Measurements from ENCODE around the gene ME3.
"Not testable (repeated sequence)": the region's sequence is repeated elsewhere in the genome, so short reads cannot be mapped to it uniquely, and the experiment has no call there.

The ME3 gene

GRCh38 chr11:86663761-86664160 is 8.7 kb downstream of the ME3 start:
- DNase-seq (ENCODE audit: low spot score) = no peak

- no peak for DNase-seq (ENCODE audit: low spot score)
Observed at GRCh38 chr11:86663291-86663690, 9.1 kb downstream of the ME3 start.

GRCh38 chr11:86660736-86661135 is 11.7 kb downstream of the ME3 start:
- DNase-seq (ENCODE audit: low spot score) = no peak

DNA sequence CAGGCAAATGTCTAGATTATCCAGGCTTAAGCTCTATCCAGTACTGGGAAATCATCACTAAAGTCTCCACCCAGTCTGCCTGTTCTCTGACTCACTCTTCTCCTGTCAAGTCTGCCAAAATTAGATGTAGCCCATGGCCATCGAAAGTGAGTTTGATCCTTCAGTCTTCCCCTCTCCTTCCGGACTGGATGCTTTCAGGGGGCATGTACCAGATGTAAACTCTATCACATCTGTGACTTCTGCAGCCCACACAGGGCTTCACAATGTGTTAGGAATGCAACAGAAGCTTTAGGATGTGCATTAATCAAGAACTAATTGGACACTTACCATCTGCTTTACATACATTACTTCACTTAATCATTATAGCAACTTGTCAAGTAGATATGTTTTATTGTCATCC is 12.3 kb downstream of the ME3 start:
- no peak for DNase-seq (ENCODE audit: low spot score)

DNA sequence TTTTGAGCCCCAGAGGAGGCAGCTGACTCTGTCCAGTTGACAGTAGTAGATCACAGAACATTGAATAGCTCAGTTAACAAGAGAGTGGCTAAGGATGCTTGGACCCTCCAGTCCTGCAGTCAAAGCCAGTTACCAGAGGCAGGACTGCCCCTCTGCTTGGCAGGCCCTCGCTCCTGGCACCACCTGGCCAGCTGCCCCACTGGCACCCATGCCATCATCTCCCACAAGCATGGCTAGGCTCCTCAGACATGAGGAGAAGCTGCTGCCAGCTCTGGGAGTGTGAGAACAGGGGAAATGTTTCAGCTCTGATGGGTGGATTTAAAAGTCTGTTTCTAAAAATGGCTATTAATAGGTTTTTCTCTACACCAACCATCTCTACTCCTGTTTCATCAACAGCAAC is 13.9 kb downstream of the ME3 start:
- no peak for DNase-seq (ENCODE audit: low spot score)

DNA sequence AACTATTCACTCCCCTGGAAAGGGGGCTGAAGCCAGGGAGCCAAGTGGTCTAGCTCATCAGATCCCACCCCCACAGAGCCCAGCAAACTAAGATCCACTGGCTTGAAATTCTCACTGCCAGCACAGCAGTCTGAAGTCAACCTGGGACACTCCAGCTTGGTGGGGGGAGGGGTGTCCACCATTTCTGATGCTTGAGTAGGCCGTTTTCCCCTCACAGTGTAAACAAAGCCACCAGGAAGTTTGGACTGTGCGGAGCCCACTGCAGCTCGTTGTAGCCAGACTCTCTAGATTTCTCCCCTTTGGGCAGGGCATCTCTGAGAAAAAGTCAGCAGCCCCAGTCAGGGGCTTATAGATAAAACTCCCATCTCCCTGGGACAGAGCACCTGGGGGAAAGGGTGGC is 27.2 kb downstream of the ME3 start:
- not testable (repeated sequence) for DNase-seq (ENCODE audit: low spot score)

DNA sequence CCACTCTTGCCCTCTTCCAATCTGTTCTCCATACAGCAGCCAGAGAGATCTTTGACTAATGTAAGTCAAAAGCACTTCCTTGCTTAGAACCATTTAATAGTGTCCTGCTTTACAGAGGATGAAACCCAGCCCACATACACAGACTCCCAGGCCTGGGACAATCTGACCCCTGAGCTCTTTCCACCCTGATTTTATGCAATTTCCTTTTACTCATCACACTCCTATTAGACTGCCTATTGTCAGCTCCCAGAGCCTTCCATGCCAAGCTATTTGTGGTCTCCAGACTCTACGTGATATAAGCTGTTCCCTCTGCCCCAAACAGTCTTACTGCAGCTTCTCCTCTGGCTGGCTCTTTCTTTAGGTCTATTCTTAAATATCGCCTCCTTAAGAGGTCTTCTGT is 28.1 kb downstream of the ME3 start:
- no peak for DNase-seq (ENCODE audit: low spot score)

- DNase-seq (ENCODE audit: low spot score) = no peak
Observed at GRCh38 chr11:86641537-86642261, 30.7 kb downstream of the ME3 start.

DNA sequence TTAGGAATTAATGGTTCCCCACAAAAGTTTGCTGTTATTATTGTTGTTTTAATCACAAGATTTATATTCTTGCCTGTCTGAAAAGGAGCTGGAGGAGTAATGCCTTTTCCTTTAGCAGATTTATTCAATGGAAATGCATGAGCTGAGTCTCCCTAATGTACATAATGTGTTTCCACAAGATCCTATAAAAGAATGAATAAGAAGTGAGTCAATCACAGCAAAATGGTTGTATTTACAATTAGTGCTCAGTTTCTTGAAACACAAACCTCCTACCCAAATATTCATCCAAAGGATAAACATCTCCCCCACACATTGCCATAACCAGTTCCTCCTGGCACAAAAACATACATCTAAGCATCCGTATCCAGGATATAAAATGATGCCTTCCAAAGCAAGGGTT is 33.3 kb downstream of the ME3 start:
- no peak for DNase-seq (ENCODE audit: low spot score)

DNA sequence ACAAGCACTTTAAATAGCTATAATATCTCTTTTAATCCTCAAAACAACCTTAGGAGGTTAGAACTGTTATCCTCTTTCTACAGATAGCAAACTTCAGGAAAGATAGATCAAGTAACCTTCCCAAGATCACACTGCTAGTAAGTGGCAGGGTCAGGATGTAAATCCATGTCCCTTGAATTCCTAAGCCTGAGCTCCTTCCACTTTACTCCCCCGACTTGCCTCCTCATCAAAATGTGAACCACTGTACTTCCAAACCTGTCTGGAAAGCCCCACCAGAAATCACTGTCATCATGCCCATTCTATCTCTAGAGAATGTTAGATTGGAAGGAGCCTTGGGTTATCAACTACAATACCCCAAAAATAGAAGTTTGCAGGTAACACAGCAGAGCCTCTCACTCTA is 33.7 kb downstream of the ME3 start:
- DNase-seq (ENCODE audit: low spot score) = no peak

DNA sequence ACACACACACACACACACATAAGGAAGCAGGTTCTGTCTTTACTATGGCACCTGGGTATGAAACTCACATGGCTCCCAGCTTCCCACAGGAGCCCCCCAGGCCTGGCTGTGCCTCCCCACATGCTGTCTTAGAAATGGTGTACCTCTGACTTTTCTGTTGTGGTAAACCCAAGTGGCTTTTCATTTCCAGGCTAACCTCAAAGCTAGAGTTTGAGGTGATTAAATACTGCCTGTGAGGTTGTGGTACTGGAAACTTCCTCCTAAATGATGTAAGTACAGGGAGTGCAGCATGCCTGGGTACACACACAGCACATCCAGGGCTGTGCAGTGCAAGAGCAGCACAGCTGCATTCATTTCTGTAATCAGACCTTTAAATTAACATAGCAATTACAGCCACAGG is 34.4 kb downstream of the ME3 start:
- no peak for DNase-seq (ENCODE audit: low spot score)

DNA sequence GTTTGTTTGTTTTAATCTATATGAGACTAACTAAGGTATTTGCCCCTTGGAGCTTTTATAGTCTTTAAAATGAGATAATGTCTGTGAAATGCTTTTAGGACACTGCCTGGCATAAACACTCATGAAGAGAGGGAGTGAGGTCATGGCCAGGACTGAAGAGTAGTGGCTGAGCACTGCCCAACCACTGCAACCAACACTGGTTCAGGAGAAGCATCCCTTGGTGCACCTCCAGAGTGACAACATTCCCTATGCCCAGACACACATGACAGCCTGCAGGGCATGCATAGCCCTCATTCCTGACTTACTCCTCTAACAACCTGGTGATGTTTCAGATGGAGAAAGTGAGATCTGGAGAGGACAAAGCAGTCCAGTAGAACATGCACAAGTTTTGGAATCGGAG is 36.1 kb downstream of the ME3 start:
- DNase-seq (ENCODE audit: low spot score) = no peak

DNA sequence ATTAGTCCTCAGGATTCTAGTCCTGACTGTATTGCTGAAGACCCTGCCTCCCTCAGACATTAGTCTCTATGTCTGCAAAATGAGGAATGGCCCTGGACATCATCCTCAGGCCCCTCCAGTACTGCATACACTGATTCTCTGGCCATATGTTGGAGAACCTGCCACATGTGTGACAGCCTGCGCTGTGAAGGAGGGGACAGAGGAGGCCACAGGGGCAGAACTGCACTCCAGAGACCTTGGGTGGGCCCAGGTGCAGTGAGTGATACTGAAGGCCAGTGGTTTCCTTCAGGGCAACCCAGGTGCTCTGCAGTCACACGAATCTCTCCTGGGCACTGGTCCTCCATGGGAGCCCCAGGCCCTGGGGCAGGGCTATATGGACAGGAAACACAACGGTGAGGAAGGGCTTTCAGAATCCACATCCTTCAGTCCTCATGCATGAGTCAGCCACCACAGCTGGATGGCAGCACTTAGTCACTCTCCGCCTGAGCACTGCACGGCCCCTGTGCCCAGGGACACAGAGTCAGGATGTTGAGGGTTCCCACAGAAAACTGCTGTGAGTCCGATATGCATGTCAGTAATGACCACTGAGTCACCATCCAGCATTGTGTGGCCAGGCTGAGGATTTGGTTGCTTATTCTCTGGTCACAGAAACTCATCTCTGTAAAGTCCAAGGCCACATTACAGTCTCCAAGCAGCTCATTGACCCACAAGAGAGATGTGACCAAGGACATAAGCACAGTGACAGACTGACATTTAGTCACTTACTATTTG is 39.7 kb downstream of the ME3 start:
- DNase-seq (ENCODE audit: low spot score) = no peak

- DNase-seq (ENCODE audit: low spot score) = no peak
Observed at GRCh38 chr11:86630229-86630981, 42.0 kb downstream of the ME3 start.

- DNase-seq (ENCODE audit: low spot score) = no peak
Observed at GRCh38 chr11:86629045-86629706, 43.2 kb downstream of the ME3 start.

DNA sequence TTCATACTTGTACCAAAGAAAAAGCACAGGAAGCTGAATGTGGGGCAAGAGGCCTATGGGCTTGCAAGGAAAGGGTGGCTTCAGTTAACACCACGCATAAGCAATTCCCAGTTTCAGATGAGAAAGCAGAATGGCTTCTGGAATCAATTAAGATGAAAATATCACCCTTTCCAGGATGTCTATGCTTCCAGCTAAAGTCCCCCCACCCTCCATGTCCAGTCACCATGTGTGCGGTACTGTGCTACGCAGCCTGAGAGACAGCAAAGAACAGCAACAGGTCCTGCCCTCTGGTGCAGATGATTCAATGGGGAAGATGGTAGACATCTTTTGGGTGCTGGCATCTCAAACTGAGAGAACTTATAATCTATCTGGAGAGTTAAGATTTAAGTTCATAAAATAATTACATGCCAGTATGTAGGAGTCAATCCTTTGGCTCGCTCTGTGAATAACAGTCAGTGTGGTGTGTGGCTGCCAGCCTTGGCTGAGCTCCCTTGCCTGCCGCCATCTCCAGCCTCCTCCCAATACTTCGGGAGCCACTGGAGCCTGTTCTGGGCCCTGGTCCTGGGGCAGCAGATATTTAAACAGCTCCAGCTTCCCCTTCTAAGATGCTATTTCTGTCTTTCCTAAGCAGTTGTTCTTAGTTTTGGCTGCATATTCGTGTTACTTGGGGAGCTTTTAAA is 44.5 kb downstream of the ME3 start:
- no peak for DNase-seq (ENCODE audit: low spot score)

GRCh38 chr11:86625981-86626380 is 46.4 kb downstream of the ME3 start:
- no peak for DNase-seq (ENCODE audit: low spot score)

DNA sequence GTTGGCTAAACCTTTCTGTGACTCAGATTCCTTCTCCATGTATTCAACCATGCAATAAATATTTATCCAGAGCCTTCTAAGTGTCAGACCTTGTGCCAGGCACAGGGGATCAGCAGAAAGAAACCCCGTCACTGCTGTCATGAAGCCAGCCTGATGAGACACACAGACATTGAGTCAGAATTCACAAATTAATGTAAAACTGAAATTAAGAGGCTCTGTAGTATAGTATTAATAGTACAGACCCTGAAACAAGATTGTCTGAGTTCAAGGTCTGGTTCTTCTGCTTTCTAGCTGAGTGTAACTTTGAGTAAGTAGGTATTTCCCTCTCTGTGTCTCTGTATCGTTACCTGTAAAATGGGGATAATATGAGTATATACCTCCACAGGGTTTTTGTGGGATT is 46.9 kb downstream of the ME3 start:
- no peak for DNase-seq (ENCODE audit: low spot score)

GRCh38 chr11:86624366-86624765 is 48.0 kb downstream of the ME3 start:
- no peak for DNase-seq (ENCODE audit: low spot score)

DNA sequence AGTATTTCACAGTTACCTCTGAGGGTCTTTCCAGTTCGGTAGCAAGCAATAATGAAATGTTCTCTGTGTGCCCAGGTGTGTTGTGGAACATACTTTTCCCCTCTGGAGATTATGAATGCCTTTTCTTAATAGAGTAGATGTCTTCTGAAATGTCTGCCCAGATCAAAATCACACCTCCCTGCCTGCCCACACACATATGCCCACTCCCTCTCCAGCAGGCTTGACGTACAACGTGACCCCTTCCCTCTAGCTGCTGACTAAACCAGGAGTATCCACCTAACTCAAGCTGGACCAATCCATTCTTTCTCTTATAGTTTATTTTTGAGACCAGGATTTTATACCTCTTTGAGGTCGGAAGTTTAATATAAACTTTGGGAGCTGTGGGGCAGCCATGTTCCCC is 48.7 kb downstream of the ME3 start:
- DNase-seq (ENCODE audit: low spot score) = no peak

- DNase-seq (ENCODE audit: low spot score) = no peak
Observed at GRCh38 chr11:86623041-86623621, 49.3 kb downstream of the ME3 start.

DNA sequence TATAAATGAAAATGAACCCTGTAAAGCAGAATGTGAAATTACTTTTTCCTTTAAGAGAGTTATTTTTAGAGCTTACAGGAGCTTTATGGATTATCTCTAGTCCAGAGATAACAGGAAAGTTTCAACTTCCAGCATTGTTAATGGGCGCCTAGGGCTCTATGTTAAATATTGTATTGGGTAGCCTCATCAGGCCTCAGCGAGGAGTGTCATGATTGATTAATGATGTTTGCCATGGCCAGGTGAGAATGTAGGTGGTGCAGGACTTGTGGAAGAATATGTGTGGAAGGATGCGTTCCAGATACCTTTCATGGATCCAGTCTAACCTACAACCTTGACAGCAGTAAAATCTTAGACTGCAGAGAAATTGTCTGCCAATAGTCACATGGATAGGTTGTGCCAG is 50.6 kb downstream of the ME3 start:
- DNase-seq (ENCODE audit: low spot score) = no peak

Data from NAMALWA (cell line).